Aorta (tissue), 5 donors: Measurements from ENCODE around the gene ADD3. TPM values are rescaled to one million over a fixed set of nuclear protein-coding genes. Genes with fewer than 3 reads are reported as not detected.

Source experiments
- ATAC-seq: fragments of 200-7000 bp; cut with Tn5 transposase; one replicate; pipeline ENCODE4 v1.9.1; 2022; ENCODE audit warnings: moderate library complexity; ENCODE audit not compliant: low FRiP score
- DNase-seq, 2 donors: peaks; one replicate each; pipeline ENCODE4 v3.0.0-alpha.2; 2020
- H3K27ac ChIP-seq, 2 donors: one replicate each; pipeline ENCODE4 v1.5.1; 2013; ENCODE audit warnings: low read length in 2 of 2, mild to moderate bottlenecking in 2 of 2, moderate library complexity in 2 of 2, control low read depth in 1 of 2, inconsistent platforms in 1 of 2, low read depth in 1 of 2
- H3K27me3 ChIP-seq, 2 donors: one replicate each; pipeline ENCODE4 v1.6.1; 2013; ENCODE audit warnings: control low read depth in 1 of 2, low read length in 1 of 2, mild to moderate bottlenecking in 1 of 2, moderate library complexity in 1 of 2; ENCODE audit not compliant: insufficient read depth in 2 of 2, control insufficient read depth in 1 of 2
- H3K36me3 ChIP-seq, 2 donors: one replicate each; pipeline ENCODE4 v1.6.1; 2013; ENCODE audit warnings: control low read depth in 1 of 2, low read length in 1 of 2, mild to moderate bottlenecking in 1 of 2; ENCODE audit not compliant: insufficient read depth in 2 of 2, control insufficient read depth in 1 of 2
- H3K4me1 ChIP-seq, 2 donors: one replicate each; pipeline ENCODE4 v1.6.1; 2013; ENCODE audit warnings: low read length in 2 of 2, control low read depth in 1 of 2, mild to moderate bottlenecking in 1 of 2, moderate library complexity in 1 of 2; ENCODE audit not compliant: insufficient read depth in 2 of 2, control insufficient read depth in 1 of 2
- H3K4me3 ChIP-seq, 2 donors: one replicate each; pipeline ENCODE4 v1.5.1; 2013; ENCODE audit warnings: low read length in 2 of 2, control low read depth in 1 of 2, mild to moderate bottlenecking in 1 of 2
- H3K9me3 ChIP-seq: one replicate; pipeline ENCODE4 v1.6.1; 2013; ENCODE audit warnings: mild to moderate bottlenecking, low read length; ENCODE audit not compliant: control insufficient read depth
- WGBS, 2 donors: extraction: QIAGEN DNeasy Blood & Tissue Kit; methylation state at CpG; one replicate each; pipeline ENCODE4 v1.1.7; 2013; 5-methylcytosine and 5-hydroxymethylcytosine counted together
- intact Hi-C, 2 donors: fragments of 100-400 bp; cut with DNase I; formaldehyde crosslinking; loops; one replicate each; pipeline versions ENCODE4 v1.14.2 to v1.15.0; 2022
- polyA plus RNA-seq, 2 donors: library from polyadenylated mRNA; stranded (reverse); fragments of 200-250 nt; gene quantifications; one replicate each; pipeline ENCODE4 v1.2.3, GENCODE V29; 2013
- total RNA-seq, 2 donors: library from RNA; stranded (reverse); fragmentation: NEBNext Ultra II Directional; extraction: Animal tissue kit (Norgen Biotek cat#: 25700); gene quantifications; one replicate each; pipeline ENCODE4 v1.2.1, GENCODE V29; 2021
- donor health status: healthy with polysubstance abuse.
- donor health status: Bipolar disorder and iron deficiency.
- donor health status: DM: no; HTN: no; CAD: no.
- donor health status: DM: no; HTN: no; CAD: no.
- donor health status: DM: yes; HTN: yes; CAD: no.

Gene ADD3
- total and polyA plus RNA-seq, 4 donors = 41.1 to 197 (median 106) TPM

GRCh38 chr10:110069502-110069982, 61.8 kb downstream of the ADD3 start:
- 18 to 38% methylated on average over 1 of the region's 1 CpG for WGBS, 2 donors

DNA sequence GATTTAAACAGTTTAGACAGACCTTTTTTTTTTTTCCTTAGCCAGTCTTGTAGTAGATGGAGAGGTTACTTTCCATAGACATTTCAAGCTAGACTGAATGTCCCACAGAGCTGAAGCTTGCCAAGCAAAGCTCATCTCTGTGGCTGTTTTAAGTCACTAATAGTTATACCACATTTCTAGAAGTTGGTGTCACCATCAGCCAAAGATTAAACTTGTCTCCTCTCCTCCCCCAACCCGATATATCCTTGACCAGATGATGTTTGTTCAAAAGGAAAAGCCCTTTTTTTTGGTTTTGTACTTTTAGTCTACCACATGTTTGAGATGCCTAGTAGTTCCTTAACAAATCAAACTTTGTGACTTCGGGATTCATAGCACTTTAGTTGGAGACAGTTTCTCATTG, 66.1 kb downstream of the ADD3 start:
- no peak for ATAC-seq
- no peak overlapping the region for H3K4me3 ChIP-seq
- no peaks in the 10 kb centered on the region for H3K36me3 ChIP-seq
- no peaks in the 10 kb centered on the region for H3K27me3 ChIP-seq
- H3K4me1 ChIP-seq = peaks cover 4 to 13% of the 10 kb centered on the region in 2 donors
- no peak overlapping the region for H3K27ac ChIP-seq
- no peak for DNase-seq
- intact Hi-C loops = no loop called here
- 41 to 43% methylated on average over 2 of the region's 2 CpGs for WGBS, 2 donors
- H3K9me3 ChIP-seq = no peaks in the 10 kb centered on the region

More at GRCh38 chr10:110069502-110069982, 61.8 kb downstream of the ADD3 start:
- no peak for ATAC-seq
- peaks cover 1 to 2% of the 10 kb centered on the region in 2 donors for H3K4me1 ChIP-seq
- intact Hi-C loops = no loop called here
- H3K9me3 ChIP-seq = no peaks in the 10 kb centered on the region
- no peak for DNase-seq
- H3K27ac ChIP-seq = no peak overlapping the region
- no peaks in the 10 kb centered on the region for H3K27me3 ChIP-seq
- no peak overlapping the region for H3K4me3 ChIP-seq
- H3K36me3 ChIP-seq = no peaks in the 10 kb centered on the region

- no peak for ATAC-seq
- WGBS, 2 donors = 57 to 72% methylated on average over 3 of the region's 3 CpGs
- Histone ChIP-seq H3K9me3 (no peaks in the 10 kb centered on the region), H3K27me3 (no peaks in the 10 kb centered on the region), H3K4me1 (peaks cover 4 to 13% of the 10 kb centered on the region in 2 donors), H3K27ac (no peak overlapping the region), H3K4me3 (no peak overlapping the region), H3K36me3 (no peaks in the 10 kb centered on the region)
- no peak for DNase-seq
- intact Hi-C loops = no loop called here
Measured at GRCh38 chr10:110074298-110074697, 66.5 kb downstream of the ADD3 start.

GRCh38 chr10:110074758-110075671, 67.2 kb downstream of the ADD3 start:
- H3K27ac ChIP-seq = no peak overlapping the region
- DNase-seq = no peak
- intact Hi-C loops = no loop called here
- H3K4me1 ChIP-seq = peaks cover 4 to 13% of the 10 kb centered on the region in 2 donors
- ATAC-seq = peak; percentile 67
- H3K4me3 ChIP-seq = no peak overlapping the region
- H3K9me3 ChIP-seq = no peaks in the 10 kb centered on the region
- H3K36me3 ChIP-seq = no peaks in the 10 kb centered on the region
- no peaks in the 10 kb centered on the region for H3K27me3 ChIP-seq
- 10 to 21% methylated on average over 2 of the region's 2 CpGs for WGBS, 2 donors

DNA sequence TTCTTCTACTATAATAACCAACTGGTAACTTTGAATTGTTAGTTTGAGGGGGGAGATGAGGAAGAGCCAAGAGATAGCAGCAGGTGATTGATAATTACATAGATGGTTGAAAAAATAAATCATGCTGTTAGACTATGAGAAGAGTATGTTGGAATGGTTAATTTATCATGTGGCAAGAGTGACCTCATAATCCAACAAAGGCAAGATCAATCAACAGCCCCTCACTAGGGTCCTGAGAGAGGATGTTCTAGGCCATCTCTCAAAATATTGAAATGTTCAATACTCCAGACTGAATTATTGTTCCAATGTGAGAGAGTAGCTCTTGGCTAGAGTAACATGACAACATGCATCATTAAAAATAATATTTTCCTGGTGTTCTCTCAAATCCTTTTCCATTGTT, 67.9 kb downstream of the ADD3 start:
- intact Hi-C loops = no loop called here
- H3K4me3 ChIP-seq = no peak overlapping the region
- H3K27ac ChIP-seq = no peak overlapping the region
- no peaks in the 10 kb centered on the region for H3K27me3 ChIP-seq
- H3K9me3 ChIP-seq = no peaks in the 10 kb centered on the region
- H3K4me1 ChIP-seq = peaks cover 4 to 13% of the 10 kb centered on the region in 2 donors
- ATAC-seq (no peak), DNase-seq (no peak)
- no peaks in the 10 kb centered on the region for H3K36me3 ChIP-seq

GRCh38 chr10:110076559-110077318, 69.0 kb downstream of the ADD3 start:
- Histone ChIP-seq H3K4me3 (no peak overlapping the region), H3K36me3 (no peaks in the 10 kb centered on the region), H3K27ac (no peak overlapping the region), H3K4me1 (peaks cover 4 to 13% of the 10 kb centered on the region in 2 donors), H3K27me3 (no peaks in the 10 kb centered on the region), H3K9me3 (no peaks in the 10 kb centered on the region)
- intact Hi-C loops = no loop called here
- peak; percentile 83 for ATAC-seq
- peak in 1 of 2 donors; percentile 54 for DNase-seq

DNA sequence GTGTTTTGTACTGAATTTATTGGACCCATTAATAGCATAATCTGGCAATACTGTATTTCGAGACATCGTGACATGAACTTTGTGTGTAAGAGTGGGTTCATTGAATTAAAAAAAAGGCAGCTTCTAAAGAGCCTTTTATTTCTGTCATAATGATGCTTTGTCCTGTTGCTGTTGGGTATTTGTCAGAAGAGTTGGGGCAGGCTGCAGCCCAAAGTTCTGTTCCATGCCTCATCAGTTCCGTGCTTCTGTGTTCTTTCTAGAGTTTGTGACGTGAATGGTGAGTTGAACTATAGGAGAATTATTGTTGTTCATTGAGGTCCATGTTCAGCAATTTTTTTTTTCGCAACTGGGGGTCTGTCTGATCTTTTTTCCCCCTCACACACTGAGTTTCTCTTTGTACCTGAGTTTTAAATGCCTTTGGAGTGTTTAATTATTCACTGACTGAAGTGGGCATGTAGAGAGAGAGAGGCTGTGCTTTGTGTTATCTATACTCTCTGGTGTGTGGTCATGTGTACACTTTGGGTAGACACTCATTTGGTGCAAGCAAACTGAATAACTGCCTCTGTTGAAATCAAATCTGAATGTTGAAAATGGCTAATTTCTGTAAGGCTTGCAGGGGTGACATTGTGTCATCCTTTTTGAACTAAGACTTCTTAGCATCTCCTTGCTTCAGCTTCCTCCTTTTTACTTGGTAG, 69.8 kb downstream of the ADD3 start:
- H3K27ac ChIP-seq = peak overlapping the region in 1 of 2 donors; percentile 44
- H3K27me3 ChIP-seq = no peaks in the 10 kb centered on the region
- no peak for DNase-seq
- H3K4me1 ChIP-seq = peaks cover 4 to 13% of the 10 kb centered on the region in 2 donors
- ATAC-seq = no peak
- 52 to 54% methylated on average over 5 of the region's 5 CpGs for WGBS, 2 donors
- no peaks in the 10 kb centered on the region for H3K36me3 ChIP-seq
- no peak overlapping the region for H3K4me3 ChIP-seq
- intact Hi-C loops = no loop called here
- H3K9me3 ChIP-seq = no peaks in the 10 kb centered on the region

DNA sequence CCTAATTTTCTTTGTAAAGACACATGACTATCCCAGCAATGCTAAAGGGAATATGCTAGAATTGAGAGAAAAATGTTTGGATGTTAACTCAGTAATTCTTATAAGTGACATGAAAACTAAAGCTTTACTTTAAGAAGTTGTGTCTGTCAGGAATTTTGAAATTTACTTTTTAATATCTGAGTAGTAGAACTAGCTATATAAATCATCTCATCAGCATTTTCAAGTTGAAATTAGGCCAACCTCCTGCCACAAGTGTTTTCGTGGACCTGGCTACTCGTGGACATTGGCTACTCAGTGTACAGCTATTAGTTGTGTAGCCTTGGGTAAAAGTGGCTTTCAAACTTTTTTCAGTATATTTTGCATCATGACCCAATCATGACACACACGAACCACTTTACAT, 70.5 kb downstream of the ADD3 start:
- intact Hi-C loops = no loop called here
- ATAC-seq (no peak), DNase-seq (no peak)
- Histone ChIP-seq H3K9me3 (no peaks in the 10 kb centered on the region), H3K4me3 (no peak overlapping the region), H3K36me3 (no peaks in the 10 kb centered on the region), H3K27me3 (no peaks in the 10 kb centered on the region), H3K4me1 (peaks cover 4 to 16% of the 10 kb centered on the region in 2 donors), H3K27ac (no peak overlapping the region)
- WGBS, 2 donors = 14 to 17% methylated on average over 3 of the region's 3 CpGs
